Mononuclear cell (primary cell): Measurements from ENCODE around the gene ESAM. TPM values are rescaled to one million over a fixed set of nuclear protein-coding genes. Genes with fewer than 3 reads are reported as not detected.
A peak's percentile ranks its signal among the peaks of the same experiment; 100 is the strongest.
"Not testable (repeated sequence)": the region's sequence is repeated elsewhere in the genome, so short reads cannot be mapped to it uniquely, and the experiment has no call there.

Experiments used
- H3K27me3 ChIP-seq: 2 replicates; pipeline ENCODE4 v1.6.0; 2011; ENCODE audit warnings: low read length, control low read depth; ENCODE audit not compliant: insufficient read depth
- H3K4me1 ChIP-seq: 2 replicates; pipeline ENCODE4 v1.5.1; 2011; ENCODE audit warnings: mild to moderate bottlenecking, low read length, control low read depth; ENCODE audit not compliant: insufficient read depth
- H3K4me3 ChIP-seq: 2 replicates; pipeline ENCODE4 v1.5.1; 2011; ENCODE audit warnings: mild to moderate bottlenecking, low read length, moderate library complexity
- H3K9me3 ChIP-seq: 2 replicates; pipeline ENCODE4 v1.5.1; 2011; ENCODE audit warnings: low read depth, mild to moderate bottlenecking, control low read depth, low read length
- total RNA-seq: library from RNA; depleted of rRNA; stranded (reverse); fragments of >200 nt; gene quantifications from one replicate; pipeline ENCODE4 v1.2.3, GENCODE V29; 2012

ESAM gene
- total RNA-seq, 1 donor: 9.4 TPM

DNA sequence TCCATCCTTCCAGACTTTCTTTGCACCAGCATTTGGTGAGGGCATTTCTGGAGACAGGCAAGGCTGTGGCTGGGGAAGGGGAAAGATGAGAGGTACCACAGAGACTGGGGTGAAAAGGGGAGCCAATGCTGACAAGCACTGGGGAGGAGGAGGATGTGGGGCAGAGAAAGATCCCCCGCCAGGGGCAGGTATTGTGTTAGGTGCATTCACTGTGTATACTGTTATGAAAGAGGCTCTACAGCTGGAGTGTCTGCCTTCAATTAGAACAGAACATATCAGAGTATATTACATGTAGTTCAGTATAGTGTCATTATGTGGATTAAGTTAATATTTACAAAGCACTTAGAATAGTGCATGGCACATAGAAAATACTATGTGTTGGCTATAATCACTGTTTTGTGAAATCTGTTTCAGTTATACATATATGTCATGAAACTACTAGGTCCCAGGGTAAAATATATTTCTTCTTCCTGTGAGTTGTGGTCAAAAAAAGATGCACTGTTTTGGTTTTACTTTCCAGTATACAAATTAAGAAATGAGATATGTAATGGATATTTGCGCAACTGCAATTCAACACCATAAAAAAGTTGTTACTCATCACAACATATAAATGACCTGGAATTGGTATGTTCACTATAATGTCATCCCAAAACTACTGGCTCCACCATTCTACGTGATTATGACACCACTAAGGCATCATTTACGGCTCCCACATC, 29.7 kb upstream of the ESAM start:
- no peaks in the 10 kb centered on the region for H3K9me3 ChIP-seq
- no peaks in the 10 kb centered on the region for H3K27me3 ChIP-seq
- H3K4me1 ChIP-seq: no peaks in the 10 kb centered on the region
- no peak overlapping the region for H3K4me3 ChIP-seq

DNA sequence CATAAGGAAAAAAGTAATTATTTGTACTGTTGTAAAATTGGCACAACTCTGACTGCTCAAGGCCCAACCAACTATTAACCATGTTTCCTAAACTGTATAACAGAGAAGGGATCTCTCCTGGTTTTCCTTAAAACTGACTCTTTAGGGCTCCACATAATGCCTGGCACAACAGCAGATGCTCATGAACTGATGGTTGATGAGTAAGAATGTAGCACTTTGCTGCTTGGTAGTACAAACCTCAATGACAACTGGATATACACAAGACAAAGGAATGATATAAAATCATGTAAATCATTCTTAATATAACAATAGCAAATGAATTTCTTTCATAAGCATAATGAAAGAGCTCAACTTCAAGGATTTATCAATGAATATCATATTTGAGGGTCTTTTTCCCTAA, 26.4 kb upstream of the ESAM start:
- Histone ChIP-seq H3K27me3 (no peaks in the 10 kb centered on the region), H3K4me1 (no peaks in the 10 kb centered on the region), H3K9me3 (no peaks in the 10 kb centered on the region), H3K4me3 (no peak overlapping the region)

DNA sequence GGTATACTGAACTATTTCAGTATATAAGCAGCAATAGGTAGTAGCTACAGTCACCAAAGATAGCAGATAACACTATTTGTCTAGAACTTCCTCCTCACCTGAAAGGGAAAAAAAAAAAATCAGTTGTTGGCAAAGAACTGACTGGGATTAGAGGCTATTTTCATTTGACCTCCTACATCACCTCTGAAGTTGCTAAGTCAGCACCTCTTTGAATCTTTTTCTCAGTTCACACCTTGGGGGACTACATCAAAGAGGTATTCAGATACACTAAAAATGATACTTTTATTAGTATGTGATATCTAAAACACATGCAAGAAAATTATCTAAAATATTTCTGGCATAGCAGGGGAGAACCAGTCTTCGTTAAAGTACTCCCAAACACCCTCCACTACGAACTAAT, 22.0 kb upstream of the ESAM start:
- H3K4me3 ChIP-seq: no peak overlapping the region
- H3K9me3 ChIP-seq: no peaks in the 10 kb centered on the region
- no peaks in the 10 kb centered on the region for H3K27me3 ChIP-seq
- no peaks in the 10 kb centered on the region for H3K4me1 ChIP-seq

DNA sequence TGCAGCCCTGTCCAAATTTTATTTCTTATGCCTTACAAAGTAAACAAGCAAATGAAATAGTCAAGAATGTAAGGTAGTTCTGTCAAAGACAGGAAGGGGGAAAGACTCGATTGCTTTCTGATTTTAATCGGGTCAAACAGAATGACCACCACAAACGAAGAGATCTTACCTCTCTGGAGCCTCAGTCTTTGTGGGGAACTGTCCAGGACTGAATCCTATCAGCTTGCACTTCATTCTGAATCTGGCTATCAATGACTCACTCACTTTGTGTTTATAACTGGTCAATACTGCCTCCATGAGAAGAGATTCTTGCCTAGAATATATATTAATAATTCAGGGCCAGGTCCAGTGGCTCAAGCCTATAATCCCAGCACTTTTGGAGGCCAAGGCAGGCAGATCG, 20.9 kb upstream of the ESAM start:
- no peaks in the 10 kb centered on the region for H3K27me3 ChIP-seq
- no peaks in the 10 kb centered on the region for H3K9me3 ChIP-seq
- no peak overlapping the region for H3K4me3 ChIP-seq
- H3K4me1 ChIP-seq: no peaks in the 10 kb centered on the region

DNA sequence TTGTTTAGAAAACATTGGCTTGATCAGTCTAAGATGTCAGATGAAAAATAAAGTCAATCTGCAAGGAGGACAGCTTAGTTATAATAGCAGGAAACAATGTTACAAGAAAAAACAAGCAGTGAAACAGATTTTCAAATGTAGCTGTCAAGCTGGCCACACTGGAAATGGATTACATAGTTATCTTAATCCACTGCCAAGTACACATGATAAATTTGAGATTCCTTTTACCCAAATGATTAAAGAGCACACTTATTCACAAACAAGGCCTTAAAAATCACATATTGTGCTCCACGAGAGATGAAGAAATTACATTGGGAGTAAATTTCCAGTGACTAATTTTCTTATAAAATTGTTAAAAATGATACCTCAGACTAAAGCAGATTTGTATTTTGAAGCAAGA, 17.5 kb upstream of the ESAM start:
- no peaks in the 10 kb centered on the region for H3K9me3 ChIP-seq
- no peaks in the 10 kb centered on the region for H3K27me3 ChIP-seq
- no peaks in the 10 kb centered on the region for H3K4me1 ChIP-seq
- H3K4me3 ChIP-seq: no peak overlapping the region

DNA sequence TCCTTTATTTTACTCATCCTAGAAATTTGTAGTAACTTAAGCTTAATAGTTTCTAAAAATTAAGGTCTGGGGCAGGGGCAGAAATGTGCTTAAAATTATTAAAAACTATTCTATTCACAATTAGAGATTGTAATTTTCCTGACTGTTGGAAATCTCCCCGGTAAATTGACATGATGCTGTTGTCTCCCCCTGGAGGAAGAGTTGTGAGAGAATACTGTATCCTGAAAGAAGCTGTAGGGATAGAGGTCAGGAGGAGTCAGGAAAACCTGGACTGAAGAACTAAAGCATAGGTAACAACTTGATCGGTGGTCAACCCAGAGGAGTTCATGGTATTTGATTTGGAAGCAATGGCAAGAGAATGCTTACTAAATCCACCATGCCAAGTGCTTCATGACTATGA, 16.2 kb upstream of the ESAM start:
- Histone ChIP-seq H3K4me1 (no peaks in the 10 kb centered on the region), H3K9me3 (no peaks in the 10 kb centered on the region), H3K4me3 (no peak overlapping the region), H3K27me3 (no peaks in the 10 kb centered on the region)

DNA sequence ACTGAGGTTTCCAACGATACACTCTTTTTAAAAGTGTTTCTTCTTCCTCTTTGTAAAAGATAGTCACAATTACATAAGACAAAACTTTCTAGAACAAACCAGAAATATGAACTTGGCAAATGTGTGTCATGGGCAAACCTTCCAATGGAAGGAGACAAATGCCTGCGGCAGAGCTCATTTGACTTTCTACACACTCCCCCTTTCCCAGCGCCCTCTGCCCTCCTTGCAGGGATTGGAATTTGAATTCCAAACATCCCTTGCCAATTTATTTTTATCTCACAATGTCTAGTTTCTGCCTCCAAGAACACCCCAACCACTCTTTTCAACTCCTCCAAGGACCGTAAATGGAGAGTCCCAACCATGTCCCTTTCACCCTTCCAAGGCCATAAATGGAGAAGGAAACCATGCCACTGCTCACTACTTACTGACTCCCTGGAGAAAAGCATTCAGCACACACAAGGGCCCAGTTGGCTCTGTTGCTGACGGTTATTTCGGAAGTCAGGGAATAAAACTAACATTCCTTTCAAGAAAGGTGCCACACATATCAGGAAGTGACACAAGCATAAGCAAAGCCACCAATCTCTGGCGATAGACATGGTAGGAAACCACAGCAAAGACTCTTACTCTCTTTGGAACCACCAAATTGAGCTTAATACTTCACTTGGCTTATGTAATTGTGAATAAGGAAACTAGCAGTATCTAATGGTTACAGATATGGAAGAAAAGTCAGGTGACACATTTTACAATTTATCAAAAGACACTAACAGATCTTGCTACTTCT, 15.0 kb upstream of the ESAM start:
- no peak overlapping the region for H3K4me3 ChIP-seq
- no peaks in the 10 kb centered on the region for H3K27me3 ChIP-seq
- H3K4me1 ChIP-seq: no peaks in the 10 kb centered on the region
- no peaks in the 10 kb centered on the region for H3K9me3 ChIP-seq

DNA sequence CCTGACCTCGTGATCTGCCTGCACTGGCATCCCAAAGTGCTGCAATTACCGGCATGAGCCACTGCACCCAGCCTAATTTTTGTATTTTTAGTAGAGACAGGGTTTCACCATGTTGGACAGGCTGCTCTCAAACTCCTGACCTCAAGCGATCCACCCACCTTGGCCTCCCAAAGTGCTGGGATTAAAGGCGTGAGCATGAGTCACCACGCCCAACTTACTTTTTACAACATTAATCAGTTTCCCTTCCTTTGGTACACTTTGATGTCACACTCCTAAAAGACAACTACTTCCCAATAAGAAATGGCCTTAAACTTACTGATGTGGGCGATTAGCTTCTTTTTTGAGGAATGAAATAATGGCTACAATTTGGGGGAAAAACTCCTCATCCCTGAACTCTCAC, 8.9 kb upstream of the ESAM start:
- H3K4me1 ChIP-seq, H3K9me3 ChIP-seq, H3K4me3 ChIP-seq, H3K27me3 ChIP-seq: not testable (repeated sequence)

DNA sequence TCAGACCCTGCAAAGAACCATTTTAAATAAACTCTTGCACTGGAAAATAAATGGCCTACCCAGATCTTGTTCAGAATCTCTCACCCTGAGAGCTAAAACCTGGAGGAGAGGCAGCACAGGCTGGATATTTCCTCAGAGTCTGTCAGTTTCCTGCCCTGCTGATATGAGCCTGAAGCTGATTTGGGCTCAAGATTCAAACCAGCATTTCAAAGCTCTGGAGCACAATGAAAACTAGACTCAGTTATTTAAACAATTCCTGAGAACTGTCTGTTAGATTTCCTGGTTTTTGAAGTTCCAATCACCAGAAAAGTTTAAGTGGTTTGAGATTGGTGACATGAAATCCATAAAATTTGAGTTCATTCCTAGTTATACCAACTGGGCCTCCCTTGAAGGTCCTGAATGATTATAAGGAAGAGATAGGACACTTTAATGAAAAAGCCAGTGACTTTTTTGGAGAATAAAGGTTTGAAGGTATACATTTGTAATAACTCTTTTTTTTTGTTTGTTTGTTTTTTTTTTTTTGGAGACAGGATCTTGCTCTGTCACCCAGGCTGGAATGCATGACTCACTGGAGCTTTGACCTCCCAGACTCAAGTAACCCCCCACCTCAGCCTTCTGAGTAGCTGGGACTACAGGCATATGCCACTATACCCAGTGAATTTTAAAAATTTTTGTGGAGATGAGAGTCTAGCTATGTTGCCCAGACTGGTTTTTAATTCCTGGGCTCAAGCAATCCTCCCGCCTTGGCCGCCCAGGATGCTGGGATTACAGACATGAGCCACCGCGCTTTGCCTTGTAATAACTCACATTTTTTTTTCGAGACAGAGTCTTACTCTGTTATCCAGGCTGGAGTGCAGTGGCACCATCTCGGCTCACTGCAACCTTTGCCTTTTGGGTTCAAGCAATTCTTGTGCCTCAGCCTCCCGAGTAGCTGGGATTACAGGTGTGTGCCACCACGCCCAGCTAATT, 8.0 kb upstream of the ESAM start:
- no peaks in the 10 kb centered on the region for H3K4me1 ChIP-seq

DNA sequence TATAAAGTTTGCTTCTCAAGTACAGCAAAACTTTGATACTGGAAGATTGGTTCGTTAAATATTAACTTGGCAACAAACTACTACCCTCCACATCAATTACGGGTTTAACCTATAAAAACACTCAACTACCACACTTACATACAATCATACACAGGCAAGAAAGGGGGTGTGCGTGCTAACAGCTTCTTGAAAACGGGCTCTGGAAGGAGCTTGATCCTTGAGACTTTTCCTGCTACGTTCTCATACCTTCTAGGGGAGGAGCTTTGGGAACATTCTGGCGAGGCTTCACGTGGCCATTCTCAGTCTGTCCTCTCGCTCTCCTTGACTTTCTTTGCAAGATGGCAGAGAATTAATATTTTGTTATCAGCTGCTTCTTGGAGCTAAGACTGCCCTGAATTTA, 6.8 kb upstream of the ESAM start:
- H3K4me3 ChIP-seq: no peak overlapping the region
- H3K9me3 ChIP-seq: no peaks in the 10 kb centered on the region
- H3K4me1 ChIP-seq: no peaks in the 10 kb centered on the region
- no peaks in the 10 kb centered on the region for H3K27me3 ChIP-seq

More for the DNA sequence above, 8.0 kb upstream of the ESAM start:
- Histone ChIP-seq H3K4me3 (no peak overlapping the region), H3K27me3 (no peaks in the 10 kb centered on the region), H3K9me3 (no peaks in the 10 kb centered on the region)

DNA sequence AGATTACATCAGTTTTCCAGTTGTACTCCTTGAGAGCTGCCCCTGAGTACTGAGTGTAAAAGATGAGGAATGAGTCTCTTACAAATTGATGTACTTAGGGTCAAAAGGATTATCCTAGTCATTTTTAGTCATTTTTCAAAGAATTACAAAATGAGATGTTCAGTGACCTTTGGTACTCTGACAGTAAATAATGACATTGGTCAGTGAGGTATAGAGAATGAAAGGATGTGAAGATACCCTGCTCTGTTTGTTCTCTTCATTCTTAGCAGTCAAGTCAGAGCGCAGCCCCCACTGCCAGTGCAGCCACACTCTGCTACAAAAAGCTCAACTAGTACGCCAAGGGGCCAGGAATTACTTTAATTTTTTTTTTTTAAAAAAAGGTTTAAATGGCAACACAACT, 4.1 kb upstream of the ESAM start:
- Histone ChIP-seq H3K9me3 (no peaks in the 10 kb centered on the region), H3K4me3 (no peak overlapping the region), H3K4me1 (peaks cover 23% of the 10 kb centered on the region), H3K27me3 (peaks cover 15% of the 10 kb centered on the region)

DNA sequence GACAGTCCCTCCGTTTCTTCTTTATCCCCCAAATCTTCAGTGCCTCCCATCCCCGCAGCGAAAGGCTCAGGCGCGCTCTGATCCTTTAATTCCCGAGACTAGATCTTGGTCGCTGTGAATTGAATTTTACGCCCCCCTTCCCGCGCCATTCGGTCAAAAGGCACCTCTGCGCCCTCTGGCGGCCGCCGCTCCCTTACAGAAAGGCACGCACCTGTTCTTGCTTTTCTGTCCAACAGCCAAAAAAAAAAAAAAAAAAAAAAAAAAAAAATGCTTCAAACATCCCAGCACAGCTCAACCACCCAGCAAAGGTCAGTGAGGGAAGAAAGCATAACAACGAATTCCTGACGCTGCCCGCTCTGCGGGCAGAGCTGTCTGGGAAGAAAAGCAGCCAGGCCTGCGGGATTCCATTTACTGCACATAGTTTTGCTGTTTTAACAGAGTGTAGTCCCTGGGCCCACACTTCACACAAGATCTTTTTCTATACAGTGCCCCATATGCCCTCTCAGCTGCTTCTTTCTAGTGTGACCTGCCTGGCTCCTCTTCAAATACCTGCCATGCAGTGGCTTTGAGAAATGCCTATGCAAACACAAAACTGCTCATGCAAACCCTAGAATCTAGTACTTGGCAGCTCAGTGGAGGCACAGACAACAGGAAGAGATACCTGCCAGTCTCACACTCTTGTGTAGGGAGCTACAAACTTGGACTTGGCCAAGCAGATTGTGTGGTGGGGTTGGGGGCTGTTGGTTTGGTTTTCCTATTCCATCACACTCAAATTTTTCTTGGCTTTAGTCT, 1.3 kb upstream of the ESAM start:
- peak overlapping the region; percentile 40 for H3K4me3 ChIP-seq

DNA sequence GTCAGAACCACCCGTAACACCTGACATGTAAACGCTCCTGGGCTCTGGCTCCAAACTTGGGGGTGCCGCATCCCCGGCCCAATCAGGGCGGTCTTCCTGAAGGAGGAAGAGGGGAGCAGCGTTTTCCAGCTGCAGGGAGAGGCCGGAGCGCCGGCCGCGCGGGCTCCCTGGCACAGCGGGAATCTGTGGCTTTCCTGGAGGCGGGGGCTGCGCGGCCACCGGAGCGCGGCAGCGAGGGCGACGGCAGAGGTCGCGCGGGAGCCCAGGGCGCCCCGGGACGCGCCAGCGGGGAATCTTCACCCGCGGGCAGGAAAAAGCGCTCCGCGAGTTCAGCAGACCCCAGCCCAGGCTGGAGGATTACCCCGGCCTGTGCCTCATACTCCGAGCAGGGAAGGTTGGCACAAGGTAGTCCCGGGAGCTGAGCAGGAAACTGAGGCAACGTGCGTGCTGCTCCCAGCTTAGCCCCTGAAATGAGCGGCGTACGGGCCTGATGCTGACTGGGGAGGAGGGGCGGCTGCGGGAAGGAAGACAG, 600 bp upstream of the ESAM start:
- Histone ChIP-seq H3K4me3 (peak overlapping the region; percentile 40), H3K27me3 (peaks cover 41% of the 10 kb centered on the region), H3K9me3 (no peaks in the 10 kb centered on the region), H3K4me1 (peaks cover 58% of the 10 kb centered on the region)

More for the DNA sequence above, 1.3 kb upstream of the ESAM start:
- Histone ChIP-seq H3K27me3 (peaks cover 41% of the 10 kb centered on the region), H3K9me3 (no peaks in the 10 kb centered on the region), H3K4me1 (peaks cover 51% of the 10 kb centered on the region)
